Activated T-helper 1 cell treated with anti-CD3 and anti-CD28 coated beads, Interleukin-2, amount 50 U/mL, for 16 hours (primary cell): ENCODE data around the gene KDM1B.
"Not testable (repeated sequence)": the region's sequence is repeated elsewhere in the genome, so short reads cannot be mapped to it uniquely, and the experiment has no call there.

Source experiments
- DNase-seq, 2 donors: peaks; one replicate each; pipeline ENCODE4 v3.0.0-alpha.2; 2020; ENCODE audit warnings: low read depth in 1 of 2, low spot score in 1 of 2

The KDM1B gene

DNA sequence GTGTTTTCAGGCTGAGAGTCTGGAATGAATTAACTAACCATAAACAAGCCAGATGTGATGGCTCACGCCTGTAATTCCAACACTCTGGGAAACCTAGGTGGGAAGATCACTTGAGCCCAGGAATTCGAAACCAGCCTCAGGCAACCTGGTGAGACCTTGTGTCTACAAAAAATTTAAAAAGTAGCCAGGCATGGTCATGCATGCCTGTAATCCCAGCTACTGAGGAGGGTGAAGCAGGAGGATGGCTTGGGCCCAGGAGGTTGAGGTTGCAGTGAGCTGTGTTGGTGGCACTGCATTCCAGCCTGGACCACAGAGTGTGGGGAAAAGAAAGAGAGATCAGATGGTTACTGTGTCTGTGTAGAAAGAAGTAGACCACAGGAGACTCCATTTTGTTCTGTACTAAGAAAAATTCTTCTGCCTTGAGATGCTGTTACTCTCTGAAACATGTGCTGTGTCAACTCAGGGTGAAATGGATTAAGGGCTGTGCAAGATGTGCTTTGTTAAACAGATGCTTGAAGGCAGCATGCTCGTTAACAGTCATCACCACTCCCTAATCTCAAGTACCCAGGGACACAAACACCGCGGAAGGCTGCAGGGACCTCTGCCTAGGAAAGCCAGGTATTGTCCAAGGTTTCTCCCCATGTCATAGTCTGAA lies 71.4 kb downstream of the KDM1B start:
- not testable (repeated sequence) for DNase-seq

DNA sequence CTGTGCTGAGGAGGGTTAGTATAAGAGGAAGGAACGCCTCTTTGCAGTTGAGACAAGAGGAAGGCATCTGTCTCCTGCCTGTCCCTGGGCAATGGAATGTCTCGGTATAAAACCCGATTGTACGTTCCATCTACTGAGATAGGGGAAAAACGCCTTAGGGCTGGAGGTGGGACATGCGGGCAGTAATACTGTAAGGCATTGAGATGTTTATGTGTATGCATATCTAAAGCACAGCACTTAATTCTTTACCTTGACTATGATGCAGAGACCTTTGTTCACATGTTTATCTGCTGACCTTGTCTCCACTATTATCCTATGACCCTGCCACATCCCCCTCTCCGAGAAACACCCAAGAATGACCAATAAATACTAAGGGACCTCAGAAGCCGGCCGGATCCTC lies 71.9 kb downstream of the KDM1B start:
- not testable (repeated sequence) for DNase-seq

DNA sequence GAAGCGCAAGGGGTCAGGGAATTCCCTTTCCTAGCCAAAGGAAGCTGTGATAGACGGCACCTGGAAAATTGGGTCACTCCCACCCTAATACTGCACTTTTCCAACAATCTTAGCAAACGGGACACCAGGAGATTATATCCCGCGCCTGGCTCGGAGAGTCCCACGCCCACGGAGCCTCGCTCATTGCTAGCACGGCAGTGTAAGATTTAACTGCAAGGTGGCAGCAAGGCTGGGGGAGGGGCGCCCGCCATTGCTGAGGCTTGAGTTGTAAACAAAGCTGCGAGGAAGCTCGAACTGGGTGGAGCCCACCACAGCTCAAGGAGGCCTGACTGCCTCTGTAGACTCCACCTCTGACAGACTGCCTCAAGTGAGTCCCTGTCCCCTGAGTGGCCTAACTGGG lies 73.4 kb downstream of the KDM1B start:
- not testable (repeated sequence) for DNase-seq

DNA sequence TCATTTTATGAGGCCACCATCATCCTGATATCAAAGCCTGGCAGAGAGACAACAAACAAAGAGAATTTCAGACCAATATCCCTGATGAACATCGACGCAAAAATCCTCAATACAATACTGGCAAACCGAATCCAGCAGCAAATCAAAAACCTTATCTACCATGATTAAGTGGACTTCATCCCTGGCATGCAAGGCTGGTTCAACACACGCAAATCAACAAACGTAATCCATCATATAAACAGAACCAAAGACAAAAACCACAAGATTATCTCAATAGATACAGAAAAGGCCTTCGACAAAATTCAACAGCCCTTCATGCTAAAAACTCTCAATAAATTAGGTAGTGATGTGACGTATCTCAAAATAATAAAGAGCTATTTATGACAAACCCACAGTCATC lies 76.6 kb downstream of the KDM1B start:
- not testable (repeated sequence) for DNase-seq

DNA sequence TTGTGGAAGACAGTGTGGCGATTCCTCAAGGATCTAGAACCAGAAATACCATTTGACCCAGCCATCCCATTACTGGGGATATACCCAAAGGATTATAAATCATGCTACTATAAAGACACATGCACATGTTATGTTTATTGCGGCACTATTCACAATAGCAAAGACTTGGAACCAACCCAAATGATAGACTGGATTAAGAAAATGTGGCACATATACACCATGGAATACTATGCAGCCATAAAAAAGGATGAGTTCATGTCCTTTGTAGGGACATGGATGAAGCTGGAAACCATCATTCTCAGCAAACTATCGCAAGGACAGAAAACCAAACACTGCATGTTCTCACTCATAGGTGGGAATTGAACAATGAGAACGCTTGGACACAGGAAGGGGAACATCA lies 78.5 kb downstream of the KDM1B start:
- not testable (repeated sequence) for DNase-seq

DNA sequence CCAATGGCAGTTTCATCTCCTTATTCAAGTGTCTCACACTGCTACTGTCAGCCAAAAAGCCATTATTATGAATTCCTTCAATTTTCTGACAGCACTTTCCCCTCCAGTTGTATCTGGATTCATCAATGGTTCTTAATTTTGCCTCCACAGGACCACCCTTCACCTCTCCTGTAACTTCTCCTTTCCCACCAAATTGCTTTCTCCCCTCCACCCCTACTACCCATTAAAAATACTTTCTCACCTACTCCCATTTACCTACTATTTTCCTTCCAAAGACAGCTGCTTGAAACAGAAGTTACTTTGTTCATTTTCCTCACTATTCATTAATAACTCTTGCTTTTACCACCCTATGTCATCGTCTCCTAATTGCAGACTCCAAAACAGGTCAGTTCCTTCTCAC lies 79.3 kb downstream of the KDM1B start:
- DNase-seq = no peak

DNA sequence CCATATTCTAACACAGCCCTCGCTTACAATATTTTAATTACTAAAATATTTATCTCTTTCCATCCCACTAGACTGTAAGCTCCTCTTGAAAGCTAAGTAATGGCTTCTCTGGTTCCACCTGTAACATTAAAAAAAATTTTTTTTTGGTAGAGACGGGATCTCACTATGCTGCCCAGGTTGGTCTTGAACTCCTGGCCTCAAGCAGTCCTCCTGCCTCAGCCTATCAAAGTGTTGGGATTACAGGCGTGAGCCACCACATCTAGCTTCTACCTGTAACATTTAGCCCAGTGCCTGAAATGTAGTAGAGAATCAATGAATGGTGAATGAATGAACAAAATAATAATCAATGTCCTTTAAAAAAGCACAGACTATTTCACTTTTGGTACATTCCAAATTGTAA lies 80.3 kb downstream of the KDM1B start:
- DNase-seq = no peak

DNA sequence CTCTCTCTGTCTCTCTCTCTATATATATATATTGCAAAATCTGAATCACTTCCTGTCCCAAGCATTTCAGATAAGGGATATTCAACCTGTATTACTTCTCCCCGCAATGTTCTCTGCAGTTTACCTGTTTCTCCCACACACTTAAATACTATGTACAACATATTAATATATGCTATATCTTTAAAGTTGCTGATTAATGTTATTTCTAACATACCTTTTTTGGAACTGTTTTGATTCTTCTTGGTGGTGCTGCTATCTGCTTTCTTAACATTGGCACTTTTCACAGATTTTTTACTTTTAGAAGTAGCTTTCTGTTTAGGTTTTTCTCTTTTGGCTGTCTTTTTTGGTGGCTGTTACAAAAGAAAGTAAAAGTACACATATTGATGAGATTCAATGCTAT lies 81.9 kb downstream of the KDM1B start:
- no peak for DNase-seq

DNA sequence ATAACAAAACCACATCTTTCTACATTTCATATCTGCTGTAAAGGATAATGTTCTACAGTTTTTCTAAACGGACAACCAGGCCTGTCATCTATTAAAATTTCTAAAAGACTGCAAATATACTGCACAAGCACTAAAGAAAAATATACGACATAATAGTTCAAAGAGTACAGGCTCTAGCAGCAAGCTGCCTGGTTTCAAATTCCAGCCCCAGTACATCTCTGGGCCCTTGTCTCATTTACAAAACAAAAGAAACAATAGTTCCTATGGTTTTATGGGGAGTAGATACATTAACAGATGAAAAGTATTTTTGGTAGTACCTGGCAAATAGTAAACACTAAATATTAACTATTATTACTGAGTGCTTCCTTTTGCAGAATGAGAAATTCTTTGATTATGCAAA lies 85.0 kb downstream of the KDM1B start:
- DNase-seq = no peak

DNA sequence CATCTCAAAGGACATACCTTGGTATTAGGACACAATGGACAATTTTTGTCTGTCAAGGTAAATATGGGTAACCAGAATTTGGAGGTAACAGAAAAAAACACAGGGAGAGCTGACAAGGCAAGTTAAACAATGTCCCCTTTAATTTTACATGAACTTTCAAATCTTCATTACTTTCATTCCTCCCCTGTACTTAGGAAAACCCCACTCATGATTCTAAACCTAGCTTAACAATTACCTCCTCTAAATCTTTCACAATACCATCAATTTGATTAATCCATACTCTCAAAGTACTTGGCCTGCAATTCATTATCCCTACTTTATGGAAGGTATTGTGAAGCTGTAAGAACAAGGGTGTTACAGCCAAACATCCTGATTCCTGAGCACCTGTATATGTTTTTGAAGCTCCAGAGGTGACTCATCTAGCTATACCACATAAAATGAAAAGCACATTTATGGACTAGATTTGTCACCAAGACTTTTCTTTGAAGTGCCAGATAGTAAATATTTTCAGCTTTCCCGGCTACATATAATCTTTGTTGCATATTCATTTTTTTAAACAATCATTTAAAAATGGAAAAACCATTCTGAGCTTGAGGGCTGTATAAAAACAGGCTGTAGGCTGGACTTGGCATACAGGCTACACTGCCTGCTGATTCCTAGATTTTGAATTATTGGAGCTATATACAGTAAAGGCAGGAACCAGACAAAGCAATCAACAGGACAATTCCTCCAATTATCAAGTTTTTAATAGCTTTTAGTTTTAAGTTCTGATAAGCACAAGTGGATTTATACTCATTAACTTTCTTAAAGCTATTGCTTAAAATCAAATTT lies 86.2 kb downstream of the KDM1B start:
- no peak for DNase-seq

DNA sequence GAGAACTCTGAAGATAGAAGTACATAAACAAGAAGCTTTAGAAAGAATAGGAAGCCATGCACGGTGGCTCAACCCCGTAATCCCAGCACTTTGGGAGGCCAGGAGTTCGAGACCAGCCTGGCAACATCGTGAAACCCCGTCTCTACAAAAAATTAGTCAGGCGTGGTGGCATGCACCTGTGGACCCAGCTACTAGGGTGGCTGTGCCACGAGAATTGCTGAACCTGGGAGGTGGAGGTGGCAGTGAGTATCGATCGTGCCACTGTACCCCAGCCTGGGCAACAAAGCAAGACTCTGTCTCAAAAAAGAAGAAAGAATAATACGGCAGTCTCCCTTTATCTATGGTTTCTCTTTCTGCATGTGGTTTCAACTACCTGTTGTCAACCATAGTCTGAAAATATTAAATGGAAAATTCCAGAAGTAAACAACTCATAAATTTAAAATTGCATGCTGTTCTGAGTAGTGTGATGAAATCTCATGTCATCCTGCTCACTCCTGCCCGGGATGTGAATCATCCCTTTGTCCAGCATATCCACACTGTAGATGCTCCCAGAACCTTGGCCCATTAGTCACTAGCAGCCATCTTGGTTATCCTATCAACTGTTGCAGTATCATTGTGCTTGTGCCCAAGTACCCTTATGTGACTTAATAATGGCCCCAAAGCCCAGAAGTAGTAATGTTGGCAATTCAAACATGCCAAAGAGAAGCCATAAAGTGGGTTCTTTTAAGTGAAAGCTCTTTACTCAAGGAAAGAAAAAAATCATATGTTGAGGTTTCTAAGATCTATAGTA lies 87.0 kb downstream of the KDM1B start:
- no peak for DNase-seq

DNA sequence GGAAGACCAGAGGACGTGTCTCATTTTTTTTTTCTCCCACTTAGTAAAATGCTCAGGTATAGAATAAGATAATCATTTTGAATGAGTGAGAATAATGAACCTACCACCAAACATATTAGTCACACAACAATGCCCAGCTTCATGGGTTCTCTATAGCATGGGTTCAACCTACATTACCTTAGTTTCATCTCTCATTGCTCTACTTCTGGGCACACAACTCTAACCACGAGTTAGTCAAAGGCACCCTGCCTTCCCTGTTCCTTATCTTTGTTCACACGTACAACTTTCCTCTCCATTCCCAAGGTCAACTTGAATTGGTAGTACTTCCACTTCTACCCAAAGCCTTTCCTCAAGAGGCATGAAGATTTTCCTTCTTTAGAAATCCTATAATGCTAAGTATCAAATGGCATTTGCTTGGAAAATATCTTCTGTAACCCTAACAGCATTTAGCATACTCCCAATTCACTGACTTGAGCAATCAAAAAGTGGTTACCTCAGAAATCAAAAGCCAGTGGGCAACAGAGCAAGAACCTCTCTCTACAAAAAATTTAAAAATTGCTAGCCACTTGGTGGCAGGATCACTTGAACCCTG lies 88.2 kb downstream of the KDM1B start:
- no peak for DNase-seq

DNA sequence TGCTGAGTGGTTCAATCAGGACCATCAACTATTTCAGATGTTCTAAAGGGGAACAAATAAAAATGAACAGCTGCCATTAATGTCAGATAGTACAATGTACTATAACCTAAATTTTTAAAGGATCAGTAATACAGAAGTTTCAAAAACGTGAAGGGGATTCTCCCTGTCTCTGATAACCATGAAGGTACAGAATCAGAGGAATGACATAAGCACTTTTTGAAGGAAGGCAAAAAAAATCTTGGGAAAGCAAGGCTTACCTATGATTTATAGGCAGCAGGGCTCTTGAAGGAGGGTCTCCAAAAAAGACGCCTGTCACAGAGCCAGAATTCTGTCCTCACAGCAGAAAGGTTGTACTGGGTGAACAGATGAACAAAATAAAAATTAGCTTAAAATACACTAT lies 89.0 kb downstream of the KDM1B start:
- DNase-seq = no peak

DNA sequence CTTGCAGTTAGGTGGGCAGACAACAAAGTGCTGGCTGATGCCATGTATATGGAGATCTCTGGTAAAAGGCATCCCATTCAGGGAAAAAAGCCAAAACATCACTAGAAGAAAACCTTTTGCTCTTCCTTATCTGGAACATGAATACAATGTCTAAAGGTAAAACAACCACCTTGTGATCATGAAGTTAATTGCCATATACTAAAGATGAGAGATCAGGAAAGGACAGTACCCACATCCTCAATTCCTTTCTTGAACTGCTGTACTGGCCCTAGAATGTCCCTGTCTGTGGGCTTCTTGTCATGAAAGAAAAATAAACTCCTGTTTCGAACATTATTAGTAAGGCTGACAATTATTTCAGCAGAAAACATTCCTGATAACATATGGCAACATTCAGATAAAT lies 89.9 kb downstream of the KDM1B start:
- no peak for DNase-seq

DNA sequence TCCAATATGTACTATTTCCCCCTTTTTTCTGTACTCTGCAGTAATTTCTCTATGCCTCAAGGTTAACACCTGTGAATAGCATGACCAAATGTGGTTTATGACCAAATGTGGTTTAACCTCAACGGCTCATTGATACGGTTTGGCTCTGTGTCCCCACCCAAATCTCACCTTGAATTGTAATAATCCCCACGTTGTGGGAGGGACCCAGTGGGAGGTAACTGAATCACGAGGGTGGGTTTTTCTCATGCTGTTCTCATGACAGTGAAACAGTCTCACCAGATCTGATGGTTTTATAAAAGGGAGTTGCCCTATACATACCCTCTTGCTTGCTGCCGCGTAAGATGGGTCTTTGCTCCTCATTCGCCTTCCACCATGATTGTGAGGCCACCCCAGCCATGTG lies 90.4 kb downstream of the KDM1B start:
- DNase-seq = no peak

DNA sequence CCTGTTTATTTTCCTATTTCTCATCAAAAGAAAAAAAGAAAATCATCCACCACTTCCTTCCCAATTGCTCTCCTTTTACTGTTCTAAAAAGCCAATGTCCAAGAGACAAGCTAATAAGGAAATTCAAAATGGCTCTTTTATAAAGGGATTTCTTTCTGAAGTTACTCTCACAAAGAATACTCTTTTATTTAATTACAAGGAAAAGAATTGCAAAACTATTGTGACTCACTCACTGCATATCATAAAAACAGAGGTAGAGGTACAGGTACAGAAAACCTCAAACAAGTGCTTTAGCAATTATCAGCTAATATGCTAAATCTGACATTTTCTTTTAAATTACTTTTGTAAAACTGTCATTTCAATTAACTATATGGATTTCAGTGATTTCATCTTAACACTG lies 91.0 kb downstream of the KDM1B start:
- DNase-seq = no peak

DNA sequence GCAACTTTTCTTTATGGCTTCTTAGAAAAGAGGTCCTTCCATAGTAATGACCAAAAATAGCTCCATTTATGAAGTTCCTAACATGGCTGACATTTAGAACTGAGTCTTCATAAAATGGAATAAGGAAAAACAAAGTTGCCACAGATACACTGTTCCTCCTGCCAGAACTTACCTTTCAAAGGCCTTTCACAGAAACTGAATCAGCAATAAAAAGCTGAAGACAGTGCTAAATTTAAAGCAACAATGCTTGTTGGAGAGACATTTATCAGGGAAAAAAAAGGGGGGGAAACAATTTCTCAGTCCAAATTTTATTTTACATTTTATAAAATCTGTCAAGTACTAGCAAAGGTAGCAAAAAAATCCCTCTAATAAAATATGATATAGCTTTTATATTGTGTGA lies 91.8 kb downstream of the KDM1B start:
- DNase-seq = no peak

DNA sequence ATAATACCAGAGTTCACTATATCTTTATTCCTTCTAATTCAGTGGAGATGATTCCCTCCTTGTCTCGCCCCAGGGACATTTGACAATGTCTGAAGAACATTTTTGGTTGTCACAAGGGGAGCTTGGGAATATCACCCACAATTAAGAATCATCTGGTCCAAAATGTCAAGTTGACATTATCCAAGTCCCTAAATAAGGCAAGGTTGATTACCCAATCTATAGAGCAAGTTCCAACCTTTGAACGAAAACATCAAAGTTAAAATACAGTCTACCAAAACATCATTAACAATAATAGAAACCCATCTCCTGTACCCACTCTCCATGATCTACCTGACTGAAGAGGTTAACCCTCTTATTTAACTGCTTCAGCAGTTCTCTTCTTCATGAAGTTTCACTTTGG lies 93.5 kb downstream of the KDM1B start:
- no peak for DNase-seq

DNA sequence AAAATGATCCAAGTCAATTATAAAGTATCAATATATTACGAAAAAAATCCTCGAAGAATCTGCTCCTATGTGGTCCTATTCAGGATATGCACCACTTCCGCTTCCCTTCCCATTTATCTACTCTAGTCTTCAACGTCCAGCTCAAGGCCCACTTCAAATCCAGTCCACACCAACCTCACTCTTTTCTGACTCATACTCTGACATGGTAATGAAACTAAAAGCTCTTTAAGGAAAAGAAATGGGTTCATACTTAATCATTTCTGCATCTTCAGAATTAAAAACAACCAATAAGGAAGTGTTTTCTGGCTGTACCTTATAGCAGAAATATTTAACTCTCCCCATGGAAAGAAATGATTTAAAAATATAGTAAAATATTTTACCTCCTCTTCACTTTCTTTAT lies 94.0 kb downstream of the KDM1B start:
- no peak for DNase-seq

DNA sequence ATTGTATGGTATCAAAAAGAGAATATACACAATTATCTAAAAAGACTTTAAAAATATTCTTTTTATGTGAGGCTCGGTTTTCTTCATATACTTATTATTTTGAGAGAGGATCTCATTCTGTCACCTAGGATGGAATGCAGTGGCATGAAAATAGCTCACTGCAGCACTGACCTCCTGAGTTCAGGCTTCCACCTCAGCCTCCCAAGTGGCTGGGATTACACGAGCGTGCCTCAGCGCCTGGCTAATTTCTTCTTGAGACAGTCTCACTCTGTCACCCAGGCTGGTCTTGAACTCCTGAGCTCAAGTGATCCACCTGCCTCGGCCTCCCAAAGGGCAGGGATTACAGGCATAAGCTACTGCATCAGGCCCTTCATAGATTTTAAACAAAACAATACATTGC lies 98.4 kb downstream of the KDM1B start:
- DNase-seq = no peak

DNA sequence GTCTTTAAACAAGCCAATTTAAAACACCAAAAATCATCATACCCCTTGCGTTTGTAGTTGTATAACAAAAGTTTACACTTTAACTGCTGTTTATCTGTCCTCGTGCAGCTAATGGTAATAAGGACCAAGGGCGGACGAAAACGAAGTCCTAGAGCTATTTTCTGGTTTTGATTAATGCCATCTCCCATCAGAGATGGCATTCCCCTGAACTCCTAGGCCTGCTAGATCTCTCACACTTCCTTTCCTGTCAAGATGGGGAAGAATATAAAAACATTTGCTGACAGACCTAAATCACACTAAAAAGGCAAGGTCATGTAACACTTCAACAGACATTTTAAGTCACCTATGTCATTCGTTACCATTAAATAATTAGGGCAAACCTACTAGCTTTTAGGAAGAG lies 99.6 kb downstream of the KDM1B start:
- no peak for DNase-seq
